GM12878 (cell line): ENCODE measurements around the gene PTGES2. TPM values are rescaled to one million over a fixed set of nuclear protein-coding genes. Genes with fewer than 3 reads are reported as not detected.
"Not testable (repeated sequence)": the region's sequence is repeated elsewhere in the genome, so short reads cannot be mapped to it uniquely, and the experiment has no call there.

Experiments used
- ATAC-seq: fragments of 200-7000 bp; cut with Tn5 transposase; 3 replicates; pipeline ENCODE4 v1.9.1; 2020; ENCODE audit warnings: mild to moderate bottlenecking, moderate library complexity
- BruUV-seq: library from RNA; stranded (reverse); fragments of 400-500 nt; replicated peaks from 2 replicates; lab custom pipeline; 2021; lab: Mats Ljungman, UMichigan
- CTCF ChIA-PET: fragments of 300-600 bp; sonication (Branson Sonifier 250); formaldehyde crosslinking; extraction: SDS; loops from one replicate; lab custom pipeline; 2021; ENCODE audit warnings: inconsistent platforms; lab: Yijun Ruan, JAX
- POLR2A ChIA-PET: fragments of 350-600 bp; formaldehyde crosslinking; extraction: SDS; loops from one replicate; lab custom pipeline; 2021; ENCODE audit warnings: inconsistent platforms; lab: Charles Lee
- RAD21 ChIA-PET: fragments of 300-600 bp; sonication (Branson Sonifier 250); formaldehyde crosslinking; loops from one replicate; lab custom pipeline; 2023; ENCODE audit warnings: antibody characterized with exemption; ENCODE audit not compliant: unreplicated experiment; lab: Charles Lee
- SMC1A ChIA-PET: fragments of 300-600 bp; sonication (Branson Sonifier 250); formaldehyde crosslinking; loops from one replicate; lab custom pipeline; 2023; ENCODE audit not compliant: unreplicated experiment, uncharacterized antibody; lab: Charles Lee
- DNase-seq: peaks from one replicate; pipeline ENCODE4 v3.0.0-alpha.2; 2011; ENCODE audit warnings: low read depth, low spot score
- FAIRE-seq: peaks from 3 replicates; lab custom pipeline; 2011; peaks lifted over from hg19 to GRCh38; lab: Jason Lieb, UNC
- H2AFZ ChIP-seq: 2 replicates; pipeline ENCODE4 v1.6.0; 2011; ENCODE audit warnings: low read depth, low read length, control low read depth; ENCODE audit not compliant: control insufficient read depth
- H3K27ac ChIP-seq: 2 replicates; pipeline ENCODE4 v1.5.1; 2011; ENCODE audit warnings: control low read depth; ENCODE audit not compliant: control insufficient read depth, insufficient read depth
- H3K27me3 ChIP-seq, 2 experiments: replicated peaks in 1 of 2; 2 replicates each; pipeline versions ENCODE4 v1.6.0 to v1.6.1; 2011; ENCODE audit warnings: low read length in 1 of 2; ENCODE audit not compliant: control insufficient read depth in 2 of 2, insufficient read depth in 2 of 2
- H3K36me3 ChIP-seq, 2 experiments: 2 replicates each; pipeline ENCODE4 v1.5.1; 2011; ENCODE audit warnings: low read length in 1 of 2; ENCODE audit not compliant: control insufficient read depth in 2 of 2, insufficient read depth in 2 of 2
- H3K4me1 ChIP-seq: 2 replicates; pipeline ENCODE4 v1.6.1; 2011; ENCODE audit warnings: mild to moderate bottlenecking, low read length, moderate library complexity, mixed read lengths; ENCODE audit not compliant: control insufficient read depth, insufficient read depth
- H3K4me2 ChIP-seq: 2 replicates; pipeline ENCODE4 v1.6.0; 2011; ENCODE audit warnings: control low read depth; ENCODE audit not compliant: control insufficient read depth, insufficient read depth
- H3K4me3 ChIP-seq: fragments of 200-600 bp; sonication (generic); 2 replicates; pipeline ENCODE4 v1.5.1; 2016
- H3K79me2 ChIP-seq: 2 replicates; pipeline ENCODE4 v1.6.0; 2011; ENCODE audit warnings: low read length; ENCODE audit not compliant: control insufficient read depth, insufficient read depth
- H3K9ac ChIP-seq: 2 replicates; pipeline ENCODE4 v1.8.0; 2011; ENCODE audit warnings: low read length, control low read depth, mixed read lengths; ENCODE audit not compliant: control insufficient read depth, insufficient read depth
- H3K9me3 ChIP-seq: replicated peaks from 3 replicates; pipeline ENCODE4 v1.5.1; 2011; ENCODE audit warnings: mild to moderate bottlenecking, low read length; ENCODE audit not compliant: control insufficient read depth, insufficient read depth
- H4K20me1 ChIP-seq: 2 replicates; pipeline ENCODE4 v1.6.0; 2011; ENCODE audit not compliant: control insufficient read depth, insufficient read depth
- POLR2A ChIP-seq: IDR thresholded peaks from 2 replicates; pipeline ENCODE4 v1.6.1; 2011; ENCODE audit warnings: low read depth, mild to moderate bottlenecking, low read length
- TCF3 ChIP-seq: IDR thresholded peaks from 2 replicates; pipeline ENCODE4 v1.6.1; 2012; ENCODE audit warnings: low read depth, mild to moderate bottlenecking, low read length, borderline replicate concordance; ENCODE audit not compliant: insufficient read depth
- WGBS: methylation state at CpG from one replicate; pipeline ENCODE4 v1.1.6; 2016; ENCODE audit warnings: low lambda C conversion rate; ENCODE audit not compliant: insufficient replicate concordance, insufficient coverage; ENCODE audit errors: missing lambda C conversion rate; 5-methylcytosine and 5-hydroxymethylcytosine counted together
- in situ Hi-C: fragments of 300-500 bp; cut with MboI; formaldehyde crosslinking; loops from 9 replicates; pipeline ENCODE4 v1.14.3; 2018; ENCODE audit warnings: mixed read lengths
- intact Hi-C: fragments of 100-400 bp; cut with micrococcal nuclease; formaldehyde crosslinking; loops from one replicate; pipeline ENCODE4 v1.14.2; 2022; ENCODE audit not compliant: unreplicated experiment
- polyA plus RNA-seq, 11 experiments: library from polyadenylated mRNA; depleted of rRNA in 4 of 11; unstranded in 6 of 11; stranded (reverse) in 5 of 11; fragments of >200 nt; fragmentation: Nextera tagmentation in 4 of 11; fragmentation: Illumina TruSeq in 1 of 11; extraction: Ambion mirVana in 4 of 11; extraction: Trizol in 1 of 11; gene quantifications; 1 replicate in 1 of 11; 2 replicates in 10 of 11; pipeline versions ENCODE4 v1.2.1 to v1.2.3, GENCODE V29; 2011 to 2016; ENCODE audit warnings: inconsistent platforms in 2 of 11, missing spikeins in 2 of 11, low read depth in 1 of 11
- total RNA-seq, 4 experiments: library from RNA; depleted of rRNA in 3 of 4; stranded (reverse); fragments of >200 nt in 3 of 4; fragmentation: Illumina TruSeq in 1 of 4; extraction: Trizol in 1 of 4; gene quantifications; 2 replicates each; pipeline versions ENCODE4 v1.2.1 to v1.2.3, GENCODE V29; 2013 to 2021

PTGES2 gene
- total and polyA plus RNA-seq, 10 of the 15 experiments (the other 5 are each of a cell fraction or from before 2014, with no cell fraction given): 2.1 to 141 (median 99.1) TPM

DNA sequence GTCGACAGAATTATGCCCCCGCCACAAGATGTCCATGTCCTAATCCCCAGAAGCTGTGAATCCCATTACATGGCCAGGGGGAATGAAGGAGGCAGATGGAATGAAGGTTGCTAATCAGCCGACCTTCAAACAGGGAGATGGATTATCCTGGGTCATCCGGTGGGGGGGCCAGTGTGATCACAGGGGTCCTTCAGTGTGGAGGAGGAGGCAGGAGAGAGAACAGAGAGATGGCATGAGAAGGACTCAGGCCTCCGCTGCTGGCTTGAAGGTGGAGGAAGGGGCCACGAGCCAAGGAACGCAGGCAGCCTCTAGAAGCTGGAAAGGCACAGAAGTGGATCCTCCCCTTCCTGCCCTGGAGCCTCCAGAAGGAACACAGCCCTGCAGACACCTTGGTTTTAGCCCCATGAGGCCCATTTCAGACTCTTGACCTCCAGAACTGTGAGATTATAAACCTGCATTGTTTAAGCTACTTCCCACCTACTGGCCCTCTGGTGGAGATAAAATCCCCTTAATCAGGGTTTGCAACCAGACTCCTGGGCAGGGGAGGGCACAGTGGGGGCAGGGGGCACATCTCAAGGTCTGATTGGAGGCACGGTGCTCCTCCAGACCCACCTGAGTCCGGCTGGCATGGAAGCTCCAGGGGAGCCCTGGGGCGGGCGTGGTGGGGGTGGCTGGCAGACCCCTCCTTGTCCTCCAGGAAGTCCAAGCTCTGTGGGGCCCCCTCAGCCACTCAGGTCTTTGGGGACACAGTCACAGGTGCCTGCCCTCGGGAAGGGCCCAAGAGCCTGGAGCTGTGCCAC is 13.8 kb downstream of the PTGES2 start:
- FAIRE-seq: no peak
- POLR2A ChIA-PET: interaction anchor here (0.6 to 1.5 kb wide), 3 partner anchors 22 to 135 kb away, joined by 3 to 4 read pairs (median 3); no protein-coding TSS in a partner anchor

DNA sequence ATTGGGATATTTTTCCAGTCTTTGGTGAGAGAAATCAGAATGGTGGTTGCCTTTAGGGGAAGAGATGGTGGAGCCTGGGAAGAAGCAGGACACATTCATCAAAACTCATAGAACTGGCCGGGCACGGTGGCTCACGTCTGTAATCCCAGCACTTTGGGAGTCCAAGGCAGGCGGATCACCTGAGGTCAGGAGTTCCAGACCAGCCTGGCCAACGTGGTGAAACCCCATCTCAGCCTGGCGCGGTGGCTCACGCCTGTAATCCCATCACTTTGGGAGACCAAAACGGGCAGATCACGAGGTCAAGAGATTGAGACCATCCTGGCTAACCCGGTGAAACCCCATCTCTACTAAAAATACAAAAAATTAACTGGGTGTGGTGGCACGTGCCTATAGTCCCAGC is 15.8 kb downstream of the PTGES2 start:
- in situ Hi-C loops, DNase-seq, FAIRE-seq, POLR2A ChIA-PET, H3K4me2 ChIP-seq, H3K79me2 ChIP-seq, H3K9ac ChIP-seq, H3K9me3 ChIP-seq, ATAC-seq, H4K20me1 ChIP-seq, H3K4me3 ChIP-seq, H3K27me3 ChIP-seq, SMC1A ChIA-PET, H3K27ac ChIP-seq, BruUV-seq, intact Hi-C loops, H2AFZ ChIP-seq, RAD21 ChIA-PET: not testable (repeated sequence)
- peaks cover 10 to 17% of the 10 kb centered on the region in 2 experiments for H3K36me3 ChIP-seq
- CTCF ChIA-PET: interaction anchor here (2.1 kb wide), 1 partner anchor 13 kb away, joined by 10 read pairs; no protein-coding TSS in a partner anchor
- peaks cover 22% of the 10 kb centered on the region for H3K4me1 ChIP-seq
- WGBS: 82% methylated on average over 12 of the region's 12 CpGs

More for the DNA sequence above, 13.8 kb downstream of the PTGES2 start:
- 95% methylated on average over 12 of the region's 12 CpGs for WGBS
- CTCF ChIA-PET: interaction anchor here (1.1 to 6.1 kb wide), 7 partner anchors 13 to 159 kb away, joined by 3 to 84 read pairs (median 6); partner anchors contain the start of gene PTGES2
- DNase-seq (no peak), ATAC-seq (no peak)
- in situ Hi-C loops (no loop called here), intact Hi-C loops (no loop called here)
- Histone ChIP-seq H3K4me2 (no peak overlapping the region), H3K36me3 (peaks cover 3 to 4% of the 10 kb centered on the region in 2 experiments; a peak in 3 of 4 replicates), H3K27ac (no peak overlapping the region), H3K4me1 (peaks cover 23% of the 10 kb centered on the region), H3K9me3 (no peaks in the 10 kb centered on the region), H2AFZ (no peak overlapping the region), H3K79me2 (no peaks in the 10 kb centered on the region), H3K27me3 (no peaks in the 10 kb centered on the region), H3K9ac (no peak overlapping the region), H3K4me3 (no peak overlapping the region), H4K20me1 (no peaks in the 10 kb centered on the region)
- BruUV-seq: no TSS peak
- RAD21 ChIA-PET: interaction anchor here (1.2 kb wide), 1 partner anchor 41 kb away, joined by 3 read pairs; no protein-coding TSS in a partner anchor
- SMC1A ChIA-PET: interaction anchor here (1.7 to 2.1 kb wide), 2 partner anchors 78 to 170 kb away, joined by 4 to 5 read pairs; no protein-coding TSS in a partner anchor
- TF ChIP-seq TCF3 (no peak), POLR2A (0 out of 2 replicates have a peak, but pooled peaks have one; percentile 19)
